Mesodermal cell (in vitro differentiated cells): ENCODE measurements around the gene ZBTB16.

Experiments used
- H3K27ac ChIP-seq: 2 replicates; pipeline ENCODE4 v1.7.0; 2013; ENCODE audit warnings: mild to moderate bottlenecking, low read depth, low read length, moderate library complexity; ENCODE audit not compliant: severe bottlenecking
- H3K36me3 ChIP-seq: 2 replicates; pipeline ENCODE4 v1.7.1; 2013; ENCODE audit warnings: mild to moderate bottlenecking, low read length, moderate library complexity; ENCODE audit not compliant: control insufficient read depth, insufficient read depth
- H3K4me1 ChIP-seq: one replicate; pipeline ENCODE4 v1.7.1; 2013; ENCODE audit warnings: mild to moderate bottlenecking, low read length; ENCODE audit not compliant: insufficient read depth, control insufficient read depth, poor library complexity, severe bottlenecking
- H3K4me3 ChIP-seq: 2 replicates; pipeline ENCODE4 v1.7.0; 2013; ENCODE audit warnings: low read length, control low read depth, mild to moderate bottlenecking; ENCODE audit not compliant: insufficient read depth, poor library complexity, severe bottlenecking; ENCODE audit errors: extremely low read depth
- H3K9me3 ChIP-seq: 2 replicates; pipeline ENCODE4 v1.7.1; 2013; ENCODE audit warnings: mild to moderate bottlenecking, low read length, moderate library complexity; ENCODE audit not compliant: control insufficient read depth
- WGBS, 2 experiments: methylation state at CpG; one replicate each; pipeline ENCODE4 v1.1.5; 2013; ENCODE audit warnings: missing lambda C conversion rate in 2 of 2; ENCODE audit not compliant: insufficient coverage in 2 of 2; 5-methylcytosine and 5-hydroxymethylcytosine counted together

The ZBTB16 gene

GRCh38 chr11:114161486-114162250 is 102.2 kb downstream of the ZBTB16 start:
- Histone ChIP-seq H3K9me3 (no peaks in the 10 kb centered on the region), H3K4me3 (no peak overlapping the region), H3K36me3 (no peaks in the 10 kb centered on the region), H3K27ac (no peak overlapping the region), H3K4me1 (peaks cover 24% of the 10 kb centered on the region)
- 95 to 97% methylated on average over 9 of the region's 9 CpGs for WGBS, 2 experiments

GRCh38 chr11:114162719-114163123 is 103.2 kb downstream of the ZBTB16 start:
- Histone ChIP-seq H3K27ac (no peak overlapping the region), H3K4me1 (peaks cover 27% of the 10 kb centered on the region), H3K9me3 (no peaks in the 10 kb centered on the region), H3K4me3 (no peak overlapping the region), H3K36me3 (no peaks in the 10 kb centered on the region)
- 73 to 78% methylated on average over 5 to 6 of the region's 12 CpGs for WGBS, 2 experiments

- Histone ChIP-seq H3K27ac (no peak overlapping the region), H3K36me3 (no peaks in the 10 kb centered on the region), H3K4me1 (peaks cover 28% of the 10 kb centered on the region), H3K4me3 (no peak overlapping the region), H3K9me3 (no peaks in the 10 kb centered on the region)
- WGBS, 2 experiments, result 89 to 91% methylated on average over 3 to 5 of the region's 7 CpGs
These were observed 103.7 kb downstream of the ZBTB16 start for GRCh38 chr11:114163229-114163631.

- no peak overlapping the region for H3K27ac ChIP-seq
- H3K4me1 ChIP-seq, result peaks cover 30% of the 10 kb centered on the region
- WGBS, 2 experiments, result 96% methylated on average over 5 to 7 of the region's 9 CpGs
- H3K9me3 ChIP-seq, result no peaks in the 10 kb centered on the region
- H3K36me3 ChIP-seq, result no peaks in the 10 kb centered on the region
- H3K4me3 ChIP-seq, result no peak overlapping the region
These were observed 104.4 kb downstream of the ZBTB16 start for GRCh38 chr11:114163830-114164401.

- H3K36me3 ChIP-seq, result no peaks in the 10 kb centered on the region
- H3K4me1 ChIP-seq, result peaks cover 24% of the 10 kb centered on the region
- H3K9me3 ChIP-seq, result no peaks in the 10 kb centered on the region
- WGBS, 2 experiments, result 97 to 98% methylated on average over 8 of the region's 9 CpGs
- H3K27ac ChIP-seq, result no peak overlapping the region
- no peak overlapping the region for H3K4me3 ChIP-seq
These were observed 105.0 kb downstream of the ZBTB16 start for GRCh38 chr11:114164546-114164945.

GRCh38 chr11:114165326-114166230 is 106.1 kb downstream of the ZBTB16 start:
- peaks cover 13% of the 10 kb centered on the region for H3K4me1 ChIP-seq
- no peaks in the 10 kb centered on the region for H3K36me3 ChIP-seq
- 97 to 100% methylated on average over 5 to 7 of the region's 7 CpGs for WGBS, 2 experiments
- H3K27ac ChIP-seq, result no peak overlapping the region
- no peaks in the 10 kb centered on the region for H3K9me3 ChIP-seq
- H3K4me3 ChIP-seq, result no peak overlapping the region

GRCh38 chr11:114166362-114166761 is 106.9 kb downstream of the ZBTB16 start:
- no peak overlapping the region for H3K4me3 ChIP-seq
- no peak overlapping the region for H3K27ac ChIP-seq

GRCh38 chr11:114166897-114167323 is 107.4 kb downstream of the ZBTB16 start:
- no peaks in the 10 kb centered on the region for H3K9me3 ChIP-seq
- H3K36me3 ChIP-seq, result no peaks in the 10 kb centered on the region
- peak overlapping the region; percentile 53 for H3K27ac ChIP-seq
- H3K4me3 ChIP-seq, result no peak overlapping the region
- peaks cover 12% of the 10 kb centered on the region for H3K4me1 ChIP-seq
- no CpG with 5 or more reads among the region's 3 CpGs for WGBS, 2 experiments

More at GRCh38 chr11:114166362-114166761, 106.9 kb downstream of the ZBTB16 start:
- Histone ChIP-seq H3K9me3 (no peaks in the 10 kb centered on the region), H3K36me3 (no peaks in the 10 kb centered on the region), H3K4me1 (peaks cover 12% of the 10 kb centered on the region)
- WGBS, 2 experiments, result 90 to 94% methylated on average over 2 to 4 of the region's 4 CpGs

GRCh38 chr11:114167355-114167754 is 107.8 kb downstream of the ZBTB16 start:
- Histone ChIP-seq H3K4me1 (peaks cover 11% of the 10 kb centered on the region), H3K9me3 (no peaks in the 10 kb centered on the region), H3K4me3 (no peak overlapping the region), H3K27ac (peak overlapping the region; percentile 10), H3K36me3 (no peaks in the 10 kb centered on the region)
- 60 to 79% methylated on average over 2 to 3 of the region's 5 CpGs for WGBS, 2 experiments

GRCh38 chr11:114167771-114168448 is 108.4 kb downstream of the ZBTB16 start:
- Histone ChIP-seq H3K27ac (peak overlapping the region; percentile 10), H3K36me3 (no peaks in the 10 kb centered on the region), H3K4me3 (no peak overlapping the region), H3K9me3 (no peaks in the 10 kb centered on the region), H3K4me1 (peaks cover 6% of the 10 kb centered on the region)
- WGBS, 2 experiments, result 76 to 87% methylated on average over 6 to 10 of the region's 11 CpGs
